Renal cortex interstitium (tissue), 11 donors: ENCODE results near the gene IQCK. TPM values are rescaled to one million over a fixed set of nuclear protein-coding genes. Genes with fewer than 3 reads are reported as not detected.

Source experiments
- DNase-seq, 11 donors: peaks; one replicate each; pipeline ENCODE4 v3.0.0-alpha.2; 2013; ENCODE audit warnings: low read depth in 9 of 11, low spot score in 4 of 11; ENCODE audit errors: extremely low read depth in 1 of 11
- polyA plus RNA-seq, 3 donors: library from polyadenylated mRNA; unstranded; fragments of 120-200 nt; gene quantifications; one replicate each; pipeline ENCODE4 v1.2.1, GENCODE V29; 2013; ENCODE audit not compliant: insufficient read length in 3 of 3

IQCK gene
- polyA plus RNA-seq, 3 donors = 44.9 to 47.7 (median 46.3) TPM

GRCh38 chr16:19696961-19697360 is 21.1 kb upstream of the IQCK start:
- DNase-seq = no peak

DNA sequence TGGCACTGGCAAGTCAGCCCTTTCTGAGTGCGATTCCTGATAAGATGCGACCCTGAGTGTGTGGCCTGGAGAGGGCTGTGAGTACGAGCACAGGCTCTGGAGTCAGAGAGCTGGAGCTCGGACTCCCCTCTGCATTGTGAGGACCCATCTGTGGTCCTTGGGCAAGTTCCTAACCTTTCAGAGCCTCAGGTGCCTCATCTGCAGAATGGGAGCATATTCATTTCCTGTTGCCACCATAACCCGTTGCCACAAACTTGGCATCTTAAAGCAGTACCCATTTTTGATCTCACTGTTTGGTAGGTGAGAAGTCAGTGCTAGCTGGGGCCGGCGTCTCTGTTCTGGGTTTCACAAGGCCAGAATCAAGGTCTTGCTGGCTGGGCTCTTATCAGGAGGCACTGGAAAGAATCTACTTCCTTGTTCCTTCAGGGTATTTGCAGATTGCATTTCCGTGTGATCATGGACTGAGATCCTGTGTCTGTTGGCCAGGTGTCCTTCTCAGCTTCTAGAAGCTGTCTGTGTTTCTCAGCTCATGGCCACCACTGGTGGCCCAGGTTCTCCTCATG is 20.2 kb upstream of the IQCK start:
- no peak for DNase-seq

DNA sequence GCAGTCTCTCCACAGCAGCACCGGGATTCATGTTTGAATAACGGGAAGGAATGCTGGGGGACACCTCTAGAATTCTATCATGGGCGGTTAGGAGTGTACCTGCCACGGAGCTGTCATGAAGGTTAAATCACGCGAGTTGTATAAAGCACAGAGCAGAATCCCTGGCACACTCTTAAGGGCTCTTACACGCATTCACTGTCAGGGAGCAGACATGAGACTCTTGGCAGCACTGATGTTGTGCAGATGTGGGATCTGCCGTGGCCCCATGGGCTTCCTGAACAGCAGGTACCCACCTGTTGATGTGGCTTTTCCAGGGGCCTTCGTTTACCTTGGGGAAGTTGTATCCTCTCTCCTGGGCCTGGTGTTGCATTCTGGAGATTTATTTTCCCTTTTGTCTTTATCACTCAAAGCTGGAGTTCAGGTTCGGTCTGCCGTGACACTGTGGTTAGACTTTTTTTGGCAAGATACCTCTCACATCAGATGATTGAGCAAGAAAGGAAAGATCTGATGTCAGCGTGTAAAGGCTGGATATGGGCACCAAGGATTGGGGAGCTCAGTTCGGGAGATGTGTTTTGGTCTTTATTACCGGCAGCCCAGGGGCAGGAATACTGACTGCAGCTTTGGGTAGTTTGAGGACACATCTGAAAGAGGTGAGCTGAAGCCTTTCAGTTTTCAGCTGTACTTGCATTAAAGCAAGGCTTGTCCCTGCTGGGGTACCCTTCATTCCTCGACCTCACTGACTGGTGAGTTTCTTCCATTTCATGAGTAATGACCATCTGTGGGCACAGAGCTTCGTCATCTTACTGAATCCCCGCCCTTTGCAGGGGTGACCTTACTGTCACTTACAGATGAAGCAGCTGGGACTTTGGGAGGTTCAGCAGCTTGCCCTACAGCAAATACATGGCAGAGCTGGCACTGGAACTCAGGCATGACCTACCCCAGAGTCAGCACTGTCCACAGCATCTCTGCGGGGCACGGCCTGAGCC is 19.3 kb upstream of the IQCK start:
- DNase-seq = no peak

- DNase-seq = no peak
These were observed 18.6 kb upstream of the IQCK start for GRCh38 chr16:19699472-19699871.

DNA sequence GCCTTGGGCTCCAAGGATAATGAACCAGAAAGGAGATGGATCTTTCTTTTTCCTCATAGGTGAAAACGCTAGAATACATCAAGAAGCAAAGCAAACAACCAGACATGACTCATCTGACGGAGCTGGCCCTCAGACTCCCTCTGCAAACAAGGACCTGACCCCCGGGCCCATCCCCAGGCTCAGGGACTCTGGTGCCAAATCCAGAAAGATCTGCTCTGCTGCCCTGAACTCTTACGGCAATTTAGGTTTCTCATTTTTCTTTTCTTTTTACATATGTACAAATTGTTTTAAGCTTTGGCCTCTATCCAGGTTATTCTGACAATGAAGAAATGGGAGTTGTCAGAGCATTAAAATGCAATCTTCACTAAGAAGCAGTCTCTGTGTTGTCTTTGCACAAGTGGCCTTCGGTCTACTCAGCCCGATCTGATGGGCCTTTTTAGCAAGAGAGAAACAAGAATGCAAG is 17.7 kb upstream of the IQCK start:
- DNase-seq = no peak

DNA sequence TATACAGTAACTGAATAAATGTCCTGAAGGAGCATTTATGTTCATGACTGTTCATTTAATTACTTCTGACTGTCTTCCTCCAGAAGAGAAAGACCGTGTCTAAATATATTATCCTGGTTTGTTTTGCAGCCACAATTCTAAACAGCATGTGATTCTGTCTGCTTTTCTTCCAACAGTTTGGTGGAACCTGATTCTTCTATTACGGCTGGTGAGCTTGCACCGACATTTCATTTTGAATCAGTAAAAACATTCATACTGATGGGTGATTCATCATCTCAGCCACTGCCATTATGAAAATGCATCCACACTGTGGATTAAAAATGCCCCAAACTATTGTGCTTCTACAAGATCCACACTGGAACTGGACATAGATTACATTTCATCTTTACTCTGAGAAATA is 17.0 kb upstream of the IQCK start:
- no peak for DNase-seq

- DNase-seq = no peak
These were observed 14.7 kb upstream of the IQCK start for GRCh38 chr16:19703172-19703889.

DNA sequence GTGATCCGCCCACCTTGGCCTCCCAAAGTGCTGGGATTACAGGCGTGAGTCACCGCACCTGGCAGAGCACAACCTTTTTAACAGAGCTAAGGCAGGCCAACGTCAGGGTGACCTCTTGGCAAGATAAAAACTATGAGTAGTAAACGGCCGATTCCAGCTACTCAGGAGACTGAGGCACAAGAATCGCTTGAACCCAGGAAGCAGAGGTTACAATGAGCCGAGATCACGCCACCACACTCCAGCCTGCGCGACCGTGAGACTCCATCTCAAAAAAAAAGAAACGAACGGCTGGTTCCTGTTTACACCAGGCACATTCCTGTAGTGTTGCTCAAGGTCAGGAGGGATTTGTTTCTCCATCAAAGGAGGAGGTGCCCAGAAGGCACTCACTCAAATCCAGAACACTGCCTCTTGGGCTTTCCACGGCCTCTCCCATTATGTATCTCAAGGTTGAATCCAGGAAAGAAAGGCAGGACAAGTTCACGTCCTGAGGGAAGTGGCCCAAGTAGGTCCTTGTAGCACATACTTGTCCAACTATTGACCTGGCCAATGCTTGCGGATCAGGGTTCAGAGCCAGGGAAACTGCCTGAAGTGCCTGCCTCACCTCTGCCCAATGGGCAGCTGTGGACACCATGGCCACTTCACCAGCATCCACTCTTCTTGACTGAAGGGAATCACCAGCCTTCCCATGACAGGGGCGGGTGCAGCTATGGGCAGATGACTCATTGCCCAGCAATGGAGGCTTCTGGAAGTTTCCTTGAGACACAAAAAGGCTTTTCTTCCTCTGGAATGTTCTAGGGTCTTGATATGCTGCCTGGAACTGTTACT is 13.5 kb upstream of the IQCK start:
- DNase-seq = no peak

GRCh38 chr16:19705146-19705501 is 12.9 kb upstream of the IQCK start:
- DNase-seq = no peak

GRCh38 chr16:19705843-19706242 is 12.2 kb upstream of the IQCK start:
- no peak for DNase-seq

DNA sequence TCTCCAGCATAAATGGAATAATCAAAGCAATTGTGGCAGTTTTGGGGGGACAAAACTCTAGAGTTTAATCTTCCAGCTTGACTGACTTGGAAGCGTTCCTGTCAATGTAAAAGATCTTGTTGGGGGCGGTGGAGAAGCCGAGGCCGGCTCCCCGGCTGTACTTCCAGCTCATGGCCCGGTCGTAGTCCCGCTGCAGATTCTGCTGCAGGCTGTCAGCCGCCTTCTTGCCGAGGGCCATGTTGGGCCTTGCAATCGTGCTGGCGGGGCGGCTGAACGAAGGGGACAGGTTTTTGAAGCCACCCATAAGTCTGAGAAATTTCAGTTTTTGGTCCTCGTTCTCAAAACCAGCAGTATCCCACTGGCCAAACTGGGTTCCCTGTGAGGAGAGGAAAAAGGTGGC is 11.2 kb upstream of the IQCK start:
- DNase-seq = no peak

GRCh38 chr16:19707569-19708295 is 10.3 kb upstream of the IQCK start:
- DNase-seq = no peak

DNA sequence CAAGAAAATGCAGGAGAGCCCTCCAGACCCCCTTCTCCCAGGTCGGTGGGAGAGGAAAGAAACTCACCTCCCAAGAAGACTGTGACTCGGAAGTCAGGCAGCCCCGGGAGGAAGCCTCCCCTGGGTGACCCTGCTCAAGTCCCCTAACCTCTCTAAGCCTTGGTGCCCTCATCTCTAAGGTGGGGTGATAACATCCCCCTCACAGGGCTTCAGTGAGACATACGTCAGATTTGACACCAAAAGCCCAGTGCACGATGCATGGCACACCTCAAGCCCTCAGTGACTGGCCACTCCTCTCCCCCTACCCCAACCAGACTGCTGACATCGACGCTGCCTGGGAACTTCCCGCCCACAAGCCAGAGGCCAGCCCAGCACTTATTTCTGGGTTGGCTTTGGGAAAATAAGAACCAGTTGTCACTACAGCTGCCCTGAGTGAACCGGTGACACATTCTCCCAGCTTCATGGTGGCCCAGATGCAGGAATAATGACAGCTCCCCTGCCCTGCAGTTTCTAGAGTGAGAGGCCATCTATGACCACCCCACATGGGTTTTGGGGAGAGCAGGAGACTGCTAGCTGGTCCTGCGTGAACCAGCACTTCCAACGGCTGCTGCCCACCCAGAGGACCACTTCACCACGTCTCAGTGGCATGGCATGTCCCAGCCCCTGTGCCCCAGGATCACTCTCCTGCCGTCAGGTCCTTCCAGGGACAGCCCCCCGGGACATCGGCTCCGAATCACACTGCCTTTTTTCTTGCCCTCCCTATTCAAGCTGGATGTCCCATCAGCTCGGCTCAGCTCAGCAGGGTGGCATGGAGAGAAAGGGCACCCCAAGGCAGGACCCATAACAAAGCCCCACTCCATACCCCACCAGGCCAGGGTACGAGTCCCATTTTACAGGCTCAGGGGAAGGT is 9.5 kb upstream of the IQCK start:
- no peak for DNase-seq

DNA sequence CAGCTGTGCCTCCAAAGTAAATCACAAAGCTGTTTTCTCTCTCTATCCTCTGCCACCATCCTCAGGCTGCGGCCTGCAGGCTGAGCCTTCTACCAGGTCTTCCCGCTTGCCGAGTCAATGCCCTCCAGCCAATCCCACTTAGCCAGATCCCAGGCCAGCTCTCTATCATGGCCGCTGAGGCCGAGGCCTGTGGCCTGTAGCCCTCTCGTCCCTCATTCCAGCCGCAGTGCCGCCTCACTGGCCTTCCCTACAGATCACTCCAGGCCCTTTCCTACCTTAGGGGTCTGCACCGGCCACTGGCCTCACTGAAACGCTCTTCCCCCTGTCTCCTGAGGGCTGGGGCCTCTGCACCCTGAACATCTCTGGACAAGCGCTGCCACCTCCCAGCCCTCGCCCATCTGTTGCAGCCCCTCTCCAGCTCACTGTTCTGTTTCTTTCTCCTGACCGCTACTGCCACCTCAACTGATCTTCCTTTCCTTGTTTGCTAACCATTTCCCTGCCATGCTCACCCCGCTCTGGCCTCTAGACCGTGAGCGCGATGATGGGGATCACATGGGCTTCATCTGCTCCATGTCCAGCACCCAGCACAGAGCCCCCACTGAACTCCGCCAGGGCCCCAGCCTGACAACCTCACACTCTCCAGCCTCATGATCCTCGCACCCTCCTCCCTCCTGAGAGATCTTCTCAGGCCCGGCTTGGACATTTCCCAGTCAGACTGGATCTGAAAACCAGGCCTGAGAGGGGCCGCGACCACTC is 8.5 kb upstream of the IQCK start:
- DNase-seq = no peak

- no peak for DNase-seq
These were observed 7.7 kb upstream of the IQCK start for GRCh38 chr16:19710191-19710908.

- no peak for DNase-seq
These were observed 7.0 kb upstream of the IQCK start for GRCh38 chr16:19710991-19711545.
